CD4-positive, alpha-beta T cell treated with Interleukin-6 at 100 ng/mL for 8 hours (primary cell): Measurements from ENCODE around the gene SPRY2.

Experiments used
- DNase-seq: peaks from one replicate; pipeline ENCODE4 v3.0.0-alpha.2; 2020; ENCODE audit warnings: mixed read lengths, low spot score

Gene SPRY2

DNA sequence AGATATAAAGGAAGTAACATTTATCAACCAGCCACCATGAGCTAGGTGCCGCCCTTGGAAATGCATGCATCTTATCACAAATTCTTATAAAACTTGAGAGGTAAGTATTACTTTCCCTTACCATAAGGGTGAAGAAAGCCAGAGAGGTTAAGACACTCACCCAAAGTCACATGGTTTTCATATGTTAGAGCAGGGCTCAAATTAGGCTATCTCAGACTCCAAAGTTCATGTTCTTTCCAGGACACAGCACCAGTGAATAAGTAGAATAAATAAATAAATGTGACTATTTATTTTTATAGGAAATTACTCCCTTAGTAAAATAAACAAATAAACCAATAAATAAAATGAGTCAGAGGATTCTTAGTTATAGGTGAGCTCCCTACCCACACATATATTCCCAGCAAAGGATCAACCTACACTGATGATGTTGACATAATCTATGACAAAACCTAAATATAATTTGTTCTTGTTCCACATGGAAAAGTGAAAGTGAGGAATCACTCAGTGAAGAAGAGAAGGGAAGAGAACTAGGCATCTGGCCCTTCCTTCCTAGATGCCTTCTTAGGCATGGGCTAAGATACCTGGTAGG, 27.2 kb downstream of the SPRY2 start:
- no peak for DNase-seq

DNA sequence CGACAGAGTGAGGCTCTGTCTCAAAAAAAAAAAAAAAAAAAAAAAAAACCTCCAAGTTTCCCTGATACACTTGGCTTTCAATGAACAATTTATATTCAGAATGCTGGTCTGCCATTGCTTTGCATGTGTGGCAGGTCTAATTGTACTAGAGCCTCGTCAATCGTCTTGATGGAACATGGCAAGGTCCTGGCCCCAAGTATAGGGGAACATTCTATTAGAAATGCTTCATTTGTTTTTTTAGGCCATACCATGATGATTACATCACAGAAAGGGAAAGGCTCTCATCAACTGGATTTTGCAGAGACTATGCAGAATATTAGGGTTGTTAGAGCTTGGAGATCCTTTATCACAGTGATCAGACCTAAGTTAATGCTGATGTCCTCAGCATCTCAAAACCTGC, 28.0 kb downstream of the SPRY2 start:
- DNase-seq: no peak

DNA sequence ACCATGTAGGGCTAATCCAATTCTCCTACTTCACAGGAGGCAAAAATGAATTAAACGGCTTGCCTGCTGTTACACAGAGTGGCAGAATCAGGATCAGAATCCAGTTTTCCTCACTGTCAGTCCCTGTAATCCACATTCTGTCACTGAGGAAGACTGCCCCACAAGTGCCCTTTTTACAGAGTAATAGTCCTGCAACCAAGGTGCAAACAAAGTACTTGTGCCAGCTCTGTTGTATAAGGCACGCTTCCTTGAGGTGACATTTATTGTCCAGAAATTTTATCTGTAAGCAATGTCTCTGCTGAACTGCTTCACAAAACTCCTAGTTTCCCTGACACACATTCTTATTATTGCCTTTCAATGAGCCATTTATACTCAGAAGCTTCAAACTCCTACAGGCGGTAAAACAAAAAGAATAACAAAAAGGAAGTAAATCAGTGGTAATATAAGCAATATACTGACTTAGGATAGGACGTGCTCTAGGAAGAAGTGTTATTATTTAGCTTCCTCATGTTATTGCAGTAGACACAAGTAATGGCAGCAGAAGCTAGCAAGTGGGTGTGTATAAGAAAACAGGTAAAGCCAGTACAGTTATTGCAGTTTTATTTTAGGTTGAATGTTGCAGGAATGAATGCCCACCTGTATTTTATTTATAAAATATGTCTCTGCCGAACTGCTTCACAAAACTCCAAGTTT, 28.8 kb downstream of the SPRY2 start:
- no peak for DNase-seq

DNA sequence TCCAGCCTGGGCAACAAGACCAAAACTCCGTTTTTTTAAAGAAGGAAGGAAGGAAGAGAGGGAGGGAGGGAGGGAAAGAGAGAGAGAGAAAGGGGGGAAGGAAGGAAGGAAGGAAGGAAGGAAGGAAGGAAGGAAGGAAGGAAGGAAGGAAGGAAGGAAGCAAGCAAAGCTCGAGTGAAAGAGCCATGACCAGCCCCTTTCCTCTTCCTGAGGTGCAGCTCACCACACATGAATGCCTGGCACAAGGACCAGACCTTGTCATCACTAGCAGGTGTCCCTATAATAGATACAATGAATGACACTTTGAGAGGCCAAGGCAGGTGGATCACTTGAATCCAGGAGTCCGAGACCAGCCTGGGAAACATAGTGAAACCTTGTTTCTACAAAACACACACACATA, 31.0 kb downstream of the SPRY2 start:
- no peak for DNase-seq

DNA sequence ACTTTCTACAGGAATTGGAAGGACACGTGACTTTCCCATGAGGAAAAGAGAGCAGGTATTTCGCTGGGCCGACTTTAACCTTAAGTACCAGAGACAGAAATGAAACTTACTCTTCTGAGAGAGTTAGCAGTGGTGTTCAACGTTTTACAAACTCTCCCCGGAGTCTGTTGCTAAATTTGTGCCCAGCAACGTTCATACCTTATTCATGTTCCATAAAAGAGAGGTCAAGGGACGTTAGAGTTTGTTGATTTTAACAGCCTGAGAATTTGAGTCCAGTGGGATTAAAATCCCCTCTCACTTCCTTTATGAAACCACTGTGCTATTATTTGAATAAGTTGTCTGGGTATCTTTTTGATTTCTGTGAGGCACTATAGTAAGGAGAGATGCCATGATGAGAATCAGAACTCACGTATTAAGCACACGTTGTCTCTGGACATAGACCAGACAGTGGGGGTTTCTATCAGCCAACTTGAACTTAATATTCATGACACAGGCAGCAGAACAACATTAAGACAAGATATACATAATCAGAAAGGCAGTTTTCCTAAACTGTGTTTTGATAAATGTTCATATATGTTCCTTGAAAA, 33.4 kb downstream of the SPRY2 start:
- no peak for DNase-seq

DNA sequence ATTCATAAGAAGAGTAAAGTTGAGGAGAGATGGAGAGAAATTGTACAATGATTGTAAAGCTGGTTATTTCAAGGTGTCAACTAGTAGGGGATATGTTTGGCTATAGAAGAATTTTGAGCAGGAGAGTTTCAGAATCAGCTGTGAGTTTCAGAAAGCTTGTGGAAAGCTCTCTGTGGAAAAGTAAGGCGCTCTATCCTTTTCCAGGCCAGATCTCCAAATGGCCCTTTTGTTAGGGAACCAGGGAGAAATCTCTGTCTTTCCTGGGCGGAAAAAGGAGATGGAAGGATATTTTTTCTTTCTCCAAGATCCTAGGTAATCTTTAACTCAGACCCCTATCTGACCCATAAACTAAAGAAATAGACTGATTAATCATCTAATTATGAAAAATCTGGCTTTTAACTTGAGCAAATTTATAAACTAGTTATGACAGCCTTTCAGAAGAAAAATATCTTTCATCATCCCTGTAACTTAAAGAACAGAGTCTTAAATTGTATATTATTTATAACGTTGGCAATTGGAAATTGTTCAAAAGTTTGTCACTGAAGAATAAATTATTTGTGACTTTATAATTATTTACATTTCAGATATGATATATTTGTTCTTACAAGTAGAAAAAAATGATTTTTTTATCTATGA, 34.5 kb downstream of the SPRY2 start:
- DNase-seq: no peak

DNA sequence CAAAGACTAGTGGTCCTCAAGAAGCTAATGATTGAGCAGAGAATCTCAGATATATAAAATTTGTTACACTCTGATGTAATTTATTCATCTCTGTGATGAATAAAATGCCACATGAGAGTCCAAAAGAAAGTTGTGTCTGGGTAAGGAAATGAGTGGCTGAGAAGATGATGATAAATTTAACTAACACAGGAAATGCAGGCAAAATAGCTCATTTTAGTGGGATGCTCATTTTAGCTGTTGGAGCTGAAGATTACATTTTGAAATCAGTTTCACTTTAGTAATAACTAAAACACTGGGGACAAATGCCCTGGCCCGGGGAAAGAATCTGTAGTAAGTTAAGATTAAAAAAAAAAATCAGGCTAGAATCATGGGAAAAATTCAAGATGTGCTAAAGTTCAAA, 35.2 kb downstream of the SPRY2 start:
- no peak for DNase-seq

DNA sequence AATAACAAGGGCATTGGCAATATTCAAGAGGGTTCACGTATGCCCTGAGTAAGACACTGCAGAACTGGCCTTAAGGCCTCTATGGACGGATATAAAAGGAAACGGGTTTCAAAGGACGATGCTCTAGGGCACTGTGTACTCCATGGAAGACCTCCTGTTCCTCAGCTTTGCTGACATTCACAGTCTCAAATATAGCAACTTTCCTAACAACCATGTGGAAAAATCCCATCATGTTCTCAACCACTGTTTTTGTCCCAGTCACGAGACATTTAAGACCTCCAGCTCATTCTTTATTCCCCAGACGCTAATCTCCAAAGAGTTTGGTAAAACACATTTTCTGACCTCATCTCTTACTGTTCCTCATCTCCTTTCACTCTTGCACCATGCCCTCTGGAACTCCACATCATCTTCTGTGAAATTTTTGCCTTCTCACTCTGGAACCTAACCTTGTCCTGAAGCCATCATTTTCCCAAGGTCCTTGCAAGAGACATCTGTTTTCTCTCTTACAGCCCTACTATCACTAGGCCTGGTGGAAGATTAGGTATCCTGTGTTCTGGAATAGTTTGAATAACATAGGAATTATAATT, 37.6 kb downstream of the SPRY2 start:
- no peak for DNase-seq

DNA sequence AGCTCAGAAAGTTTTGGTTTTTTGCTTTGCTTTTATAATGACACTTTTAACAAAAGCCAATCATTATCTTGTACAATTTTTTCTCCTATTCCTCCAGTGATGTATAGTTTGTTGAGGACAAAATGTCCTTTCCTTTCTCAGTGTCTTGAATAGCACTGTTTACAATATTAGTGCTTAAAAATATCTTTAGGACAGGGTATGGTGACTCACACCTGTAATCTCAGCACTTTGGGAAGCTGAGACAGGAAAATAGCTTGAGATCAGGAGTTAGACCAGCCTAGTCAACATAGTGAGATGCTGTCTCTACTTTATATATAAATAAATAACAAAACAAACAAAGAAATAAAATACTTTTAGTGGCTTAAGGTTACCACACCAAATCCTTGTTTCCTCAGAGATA, 41.9 kb downstream of the SPRY2 start:
- DNase-seq: no peak

DNA sequence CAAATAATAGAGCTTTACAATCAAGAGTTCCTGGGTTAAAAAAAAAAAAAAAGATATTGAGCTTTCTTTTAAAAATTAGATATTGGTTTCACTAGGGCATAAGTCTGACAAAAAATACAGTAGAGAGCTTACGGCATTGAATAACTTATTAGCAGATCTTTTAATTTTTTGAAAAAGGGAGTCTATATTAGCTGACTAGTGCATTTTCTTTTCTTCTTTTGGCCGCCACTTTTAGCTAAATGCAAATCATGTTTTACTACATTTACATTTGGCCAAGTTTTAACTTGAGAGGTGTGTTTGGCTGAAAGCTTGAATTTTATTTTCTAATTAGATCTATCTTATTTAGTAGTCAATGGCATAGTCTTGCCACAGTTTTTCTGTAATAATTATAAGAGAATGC, 43.4 kb downstream of the SPRY2 start:
- DNase-seq: no peak

DNA sequence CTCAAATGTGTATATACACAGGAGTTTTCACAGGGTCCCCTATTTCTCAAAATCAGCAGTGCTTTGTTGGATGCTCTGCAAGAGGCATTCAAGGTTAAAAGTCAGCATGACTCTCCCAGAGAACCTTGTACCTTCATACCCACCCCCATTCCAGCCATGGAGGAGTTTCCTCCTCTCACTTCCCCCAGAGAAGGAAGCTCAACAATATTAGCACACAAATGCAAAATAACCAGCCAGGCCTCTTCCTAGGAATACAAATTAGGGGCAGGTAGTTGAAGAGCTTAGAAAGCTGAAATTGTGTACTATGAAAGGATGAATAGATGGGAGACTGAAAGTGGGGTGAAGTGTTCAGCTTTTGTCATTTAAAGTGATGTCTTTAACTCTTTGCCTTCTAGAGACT, 43.8 kb downstream of the SPRY2 start:
- DNase-seq: no peak

DNA sequence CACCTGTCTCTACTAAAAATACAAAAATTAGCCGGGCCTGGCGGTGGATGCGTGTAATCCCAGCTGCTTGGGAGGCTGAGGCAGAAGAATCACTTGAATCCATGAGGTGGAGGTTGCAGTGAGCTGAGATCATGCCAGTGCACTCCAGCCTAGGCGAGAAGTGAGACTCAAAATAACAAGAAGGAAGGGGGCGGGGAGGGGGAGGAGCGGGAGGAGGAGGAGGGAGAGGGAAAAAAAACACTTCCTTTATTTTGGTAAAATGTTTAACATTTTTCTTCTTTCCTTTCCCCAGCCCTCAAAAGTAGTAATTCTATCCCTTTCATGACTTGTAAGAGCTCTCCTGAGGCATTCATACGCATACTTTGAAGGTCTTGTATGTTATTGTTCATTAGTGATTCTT, 44.3 kb downstream of the SPRY2 start:
- DNase-seq: no peak

DNA sequence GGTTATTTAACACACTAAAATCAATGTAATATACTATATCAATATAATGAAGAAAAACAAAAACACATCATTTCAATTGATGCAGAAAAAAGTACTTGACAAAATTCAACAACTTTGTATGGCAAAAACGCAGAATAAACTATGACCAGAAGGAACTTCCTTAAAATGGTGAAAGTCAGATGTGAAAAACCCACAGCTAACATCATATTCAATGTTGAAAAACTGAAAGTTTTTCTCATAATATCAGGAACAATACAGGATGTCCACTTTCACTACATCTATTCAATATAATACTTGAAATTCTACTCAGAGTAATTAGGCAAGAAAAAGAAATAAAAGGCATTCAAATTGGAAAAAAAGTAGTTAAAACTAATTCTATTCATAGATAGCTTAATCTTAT, 50.3 kb downstream of the SPRY2 start:
- DNase-seq: no peak
